CD4-positive, alpha-beta T cell treated with Interleukin-17A for 1 hour (primary cell): ENCODE measurements around the gene RALGPS1.

ENCODE experiments used
- DNase-seq: peaks from one replicate; pipeline ENCODE4 v3.0.0-alpha.2; 2020

Gene RALGPS1

GRCh38 chr9:127084076-127085039 lies 169.8 kb downstream of the RALGPS1 start:
- no peak for DNase-seq

GRCh38 chr9:127085186-127085585 lies 170.6 kb downstream of the RALGPS1 start:
- no peak for DNase-seq

GRCh38 chr9:127086771-127087170 lies 172.2 kb downstream of the RALGPS1 start:
- DNase-seq, result no peak

GRCh38 chr9:127087411-127087810 lies 172.8 kb downstream of the RALGPS1 start:
- no peak for DNase-seq

DNA sequence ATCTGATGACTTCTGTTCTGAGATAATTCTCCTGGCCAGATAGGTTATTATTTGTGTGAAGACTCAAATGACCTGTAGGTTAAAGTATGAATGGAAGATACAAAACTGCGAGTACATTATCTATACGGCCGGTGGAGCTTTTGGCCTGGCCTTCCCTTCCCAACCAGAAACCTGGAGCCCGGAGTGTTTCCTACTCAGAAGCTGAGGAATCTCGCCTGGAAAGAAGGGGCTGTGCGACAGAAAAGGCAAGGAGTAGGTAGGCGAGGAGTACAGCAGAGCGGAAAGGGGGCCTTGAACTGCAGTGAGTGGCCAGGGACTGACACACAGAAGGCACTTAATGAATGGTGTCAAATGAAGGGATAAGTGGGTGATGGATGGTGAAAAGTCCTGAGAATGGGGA lies 173.3 kb downstream of the RALGPS1 start:
- no peak for DNase-seq

GRCh38 chr9:127088724-127089615 lies 174.4 kb downstream of the RALGPS1 start:
- no peak for DNase-seq

DNA sequence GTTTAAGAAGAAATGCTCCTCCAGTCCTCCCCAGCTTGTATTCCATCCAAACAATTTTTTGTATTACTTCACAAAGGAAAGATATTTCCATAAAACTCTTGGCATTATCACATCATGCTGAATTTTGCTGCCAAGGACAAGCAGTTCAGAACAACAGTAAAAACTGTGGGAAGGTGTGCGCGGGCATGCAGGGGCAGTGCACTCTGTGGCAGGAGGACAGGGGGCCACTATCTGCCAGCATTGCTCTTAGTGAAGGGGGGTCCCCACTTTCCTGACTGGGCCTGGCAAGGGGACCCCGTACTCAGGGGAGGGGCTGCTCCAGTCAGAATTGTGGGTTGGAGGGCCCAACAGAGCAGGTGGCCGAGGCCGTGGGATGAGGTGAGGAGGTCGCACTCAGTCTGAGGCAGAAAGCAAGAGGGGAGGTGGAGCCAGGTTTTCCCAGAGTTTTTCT lies 175.1 kb downstream of the RALGPS1 start:
- no peak for DNase-seq

- no peak for DNase-seq
Observed at GRCh38 chr9:127090341-127090985, 175.9 kb downstream of the RALGPS1 start.

GRCh38 chr9:127091526-127091925 lies 176.9 kb downstream of the RALGPS1 start:
- no peak for DNase-seq

DNA sequence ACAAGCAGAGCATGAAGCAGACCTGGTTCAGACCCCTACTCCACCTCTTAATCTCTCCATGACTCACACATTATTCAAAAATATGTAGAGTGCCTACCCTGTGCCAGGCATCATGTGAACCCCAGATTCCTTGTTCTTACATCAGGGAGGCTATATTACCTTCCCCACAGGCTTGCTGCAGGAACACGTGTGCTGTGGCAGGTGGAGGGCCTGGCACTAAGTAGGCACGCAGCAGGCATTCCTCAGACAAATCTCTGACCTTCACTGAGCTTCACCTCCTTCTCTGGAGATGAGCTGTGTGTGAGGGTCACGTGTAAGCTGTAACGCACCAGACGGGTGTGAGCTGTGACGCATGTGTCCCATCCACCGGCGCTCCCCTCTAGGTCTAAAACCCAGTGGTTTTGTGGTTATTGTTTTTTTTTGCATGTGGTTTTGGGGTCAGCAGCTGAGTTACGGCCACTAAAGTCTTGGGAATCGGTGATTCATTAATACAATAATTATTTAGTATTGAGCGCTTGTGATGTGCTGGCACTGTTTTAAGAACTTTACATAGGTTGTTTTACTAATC lies 177.5 kb downstream of the RALGPS1 start:
- no peak for DNase-seq

DNA sequence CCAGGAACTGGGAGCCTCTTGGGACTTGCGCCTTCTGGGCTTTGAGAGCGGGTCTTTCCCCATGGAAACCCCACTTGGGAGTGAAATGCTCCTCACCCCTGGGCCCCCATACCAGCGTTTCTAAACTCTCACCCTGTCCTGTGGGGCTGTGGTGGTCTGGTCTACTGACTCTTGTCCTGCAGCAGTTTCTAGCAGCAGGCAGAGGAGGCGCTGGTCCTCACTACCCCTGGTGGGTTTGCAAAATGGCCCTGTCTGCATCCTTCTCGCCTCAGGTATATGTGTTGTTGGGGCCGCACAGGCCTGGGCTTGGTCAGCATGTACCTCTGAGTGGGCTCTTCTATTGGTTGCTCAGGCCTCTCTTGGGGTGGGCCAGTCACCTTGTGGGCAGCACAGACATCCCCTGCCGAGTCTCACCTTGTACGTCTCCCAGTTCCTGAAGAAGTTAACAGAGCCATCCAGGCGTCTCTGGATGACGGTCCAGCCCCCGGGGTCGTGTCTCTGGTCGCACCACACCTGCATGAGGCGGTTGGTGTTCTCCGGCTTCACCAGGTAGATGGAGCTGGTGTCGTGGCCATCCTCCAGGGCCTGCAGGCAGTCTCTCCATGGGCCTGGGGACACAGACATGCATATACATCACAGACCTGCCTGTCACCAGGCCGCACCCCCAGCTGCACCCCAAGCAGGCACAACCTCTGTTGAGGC lies 178.9 kb downstream of the RALGPS1 start:
- DNase-seq, result no peak

DNA sequence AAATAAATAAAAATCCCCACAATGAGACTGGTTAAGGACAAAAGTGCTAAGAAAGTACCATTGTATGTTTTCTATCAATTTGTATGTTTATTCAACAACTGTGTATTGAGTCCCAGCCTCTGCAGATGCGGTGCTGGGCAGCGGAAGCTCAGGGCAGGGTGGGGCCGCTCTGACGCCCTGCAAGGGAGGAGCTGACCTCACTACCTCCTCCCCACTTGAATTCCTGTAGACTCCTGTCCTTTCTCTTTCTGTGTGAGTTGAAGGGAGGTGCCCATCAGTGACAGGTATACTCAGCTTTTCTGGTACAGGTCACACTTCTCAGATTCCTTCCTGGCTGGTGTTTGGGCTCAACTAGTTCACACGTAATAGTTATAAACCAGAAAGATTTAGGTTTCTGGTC lies 180.8 kb downstream of the RALGPS1 start:
- DNase-seq, result no peak

DNA sequence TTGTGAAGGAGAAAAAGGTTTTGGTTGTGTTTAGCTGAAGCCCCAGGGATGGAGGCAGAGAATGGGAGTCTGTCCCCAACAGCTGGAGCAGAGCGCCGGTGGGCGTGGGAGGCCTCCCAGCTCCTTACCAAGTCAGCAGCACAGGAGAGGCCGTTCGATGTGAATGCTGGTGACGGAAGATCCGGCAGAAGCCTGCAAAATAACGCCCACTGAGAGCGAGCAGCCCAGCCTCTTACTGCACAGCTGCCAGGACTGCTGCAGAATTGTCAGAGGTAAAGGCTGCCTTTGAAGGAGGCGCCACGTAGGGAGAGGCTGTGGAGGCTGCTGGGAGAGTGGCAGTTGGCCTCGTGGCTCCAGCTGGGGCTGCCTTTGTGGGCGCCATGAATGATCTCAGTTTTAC lies 181.6 kb downstream of the RALGPS1 start:
- DNase-seq, result no peak

GRCh38 chr9:127097683-127098082 lies 183.1 kb downstream of the RALGPS1 start:
- DNase-seq, result no peak

GRCh38 chr9:127098916-127099553 lies 184.5 kb downstream of the RALGPS1 start:
- no peak for DNase-seq

DNA sequence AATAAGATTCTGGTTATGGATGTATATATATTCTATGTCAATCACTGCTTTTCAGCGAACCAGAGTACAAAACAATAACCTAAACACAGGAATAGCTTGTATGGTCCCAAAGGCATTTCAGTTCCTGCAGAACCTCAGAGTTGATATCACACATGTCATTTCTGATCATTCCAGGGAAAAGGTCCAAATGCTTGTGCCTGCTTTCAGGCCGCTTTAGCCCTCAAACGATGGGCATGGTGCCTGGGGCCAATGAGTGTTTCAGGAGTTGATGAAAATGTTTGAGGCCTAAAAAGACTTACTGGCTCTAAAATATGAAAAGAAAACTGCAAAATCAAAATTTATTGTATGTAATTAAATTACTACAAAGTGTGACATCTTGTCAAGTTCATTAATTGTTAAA lies 185.1 kb downstream of the RALGPS1 start:
- no peak for DNase-seq

GRCh38 chr9:127102176-127102575 lies 187.6 kb downstream of the RALGPS1 start:
- DNase-seq, result no peak

GRCh38 chr9:127102788-127103187 lies 188.2 kb downstream of the RALGPS1 start:
- no peak for DNase-seq

- DNase-seq, result no peak
Observed at GRCh38 chr9:127104581-127105311, 190.2 kb downstream of the RALGPS1 start.

DNA sequence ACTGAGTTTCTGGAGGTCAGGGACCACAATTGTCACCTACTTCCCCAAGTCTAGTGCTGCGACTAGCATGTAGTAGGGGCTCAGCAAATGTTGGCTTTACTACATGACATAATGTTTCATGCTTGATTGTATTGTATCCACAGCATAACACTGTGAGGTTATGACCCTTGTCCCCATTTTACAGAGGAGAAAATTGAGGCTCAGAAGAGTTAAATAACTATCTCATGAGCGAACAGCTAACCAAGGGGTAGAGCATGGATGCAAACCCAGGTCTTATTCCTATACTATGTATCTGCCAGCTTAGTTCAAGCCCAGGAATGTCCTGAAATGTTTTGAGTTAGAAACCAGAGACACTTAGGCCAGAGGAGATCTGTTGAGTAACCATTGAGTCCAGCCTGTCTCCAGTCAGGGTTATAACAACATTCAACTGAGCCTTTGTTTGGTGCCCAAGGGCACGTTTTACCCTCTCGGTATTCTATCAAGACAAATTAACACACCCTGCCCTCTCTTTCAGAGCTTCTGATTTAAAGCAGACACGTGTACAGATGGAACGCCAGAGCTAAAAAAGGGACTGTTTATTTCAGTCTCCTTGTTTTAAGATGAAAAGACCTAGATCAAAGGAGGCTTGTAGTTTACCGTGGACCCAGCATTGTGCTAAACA lies 191.4 kb downstream of the RALGPS1 start:
- no peak for DNase-seq
